TTC549 (cell line): ENCODE data around the gene KISS1R.

Experiments
- FAIRE-seq: peaks from 2 replicates; lab custom pipeline; 2012; peaks lifted over from hg19 to GRCh38; lab: Jason Lieb, UNC

Gene KISS1R

DNA sequence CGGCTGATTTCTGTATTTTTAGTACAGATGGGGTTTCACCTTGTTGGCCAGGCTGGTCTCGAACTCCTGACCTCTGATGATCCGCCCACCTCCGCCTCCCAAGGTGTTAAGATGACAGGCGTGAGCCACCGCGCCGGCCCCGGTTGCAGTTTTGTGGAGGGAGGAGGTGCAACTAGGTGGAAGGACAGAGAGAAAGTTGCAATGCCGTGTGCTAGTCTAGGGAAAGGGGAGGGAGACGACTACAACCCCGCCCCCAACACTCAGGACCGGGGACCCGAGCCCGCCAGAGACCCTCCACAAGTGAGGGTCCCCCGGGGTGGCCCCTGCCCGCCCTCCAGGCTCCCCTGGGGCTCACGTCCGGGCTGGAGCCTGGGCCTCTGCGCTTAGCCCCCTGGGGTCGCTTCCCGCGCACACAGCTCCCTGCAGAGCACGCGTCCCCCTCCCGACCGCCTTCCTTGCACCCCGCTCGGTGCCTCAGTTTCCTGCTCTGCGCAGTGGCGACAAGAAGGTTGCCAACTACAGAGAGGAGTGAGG is 7.5 kb downstream of the KISS1R start:
- no peak for FAIRE-seq

DNA sequence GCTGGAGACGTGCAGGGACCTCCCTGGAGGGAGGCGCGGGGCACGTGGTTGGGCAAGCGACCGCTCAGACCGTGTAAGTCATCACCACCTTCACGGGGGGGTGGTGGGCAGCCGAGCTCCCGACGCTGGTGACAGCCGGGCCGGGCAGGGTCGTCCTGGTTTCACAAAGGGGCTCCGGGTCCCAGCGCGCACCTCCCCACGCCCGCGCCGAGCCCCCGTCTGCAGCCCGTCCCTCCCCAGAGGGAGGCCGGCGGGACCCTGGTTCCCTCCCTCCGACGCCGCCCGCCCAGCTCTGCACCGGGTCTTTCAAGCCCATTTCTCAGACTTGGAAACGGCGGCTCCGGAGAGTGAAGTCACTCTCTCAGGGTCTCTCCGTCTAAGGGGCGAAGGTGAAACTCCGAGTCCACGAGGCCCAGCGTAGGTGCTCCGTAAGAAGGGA is 8.0 kb downstream of the KISS1R start:
- no peak for FAIRE-seq

DNA sequence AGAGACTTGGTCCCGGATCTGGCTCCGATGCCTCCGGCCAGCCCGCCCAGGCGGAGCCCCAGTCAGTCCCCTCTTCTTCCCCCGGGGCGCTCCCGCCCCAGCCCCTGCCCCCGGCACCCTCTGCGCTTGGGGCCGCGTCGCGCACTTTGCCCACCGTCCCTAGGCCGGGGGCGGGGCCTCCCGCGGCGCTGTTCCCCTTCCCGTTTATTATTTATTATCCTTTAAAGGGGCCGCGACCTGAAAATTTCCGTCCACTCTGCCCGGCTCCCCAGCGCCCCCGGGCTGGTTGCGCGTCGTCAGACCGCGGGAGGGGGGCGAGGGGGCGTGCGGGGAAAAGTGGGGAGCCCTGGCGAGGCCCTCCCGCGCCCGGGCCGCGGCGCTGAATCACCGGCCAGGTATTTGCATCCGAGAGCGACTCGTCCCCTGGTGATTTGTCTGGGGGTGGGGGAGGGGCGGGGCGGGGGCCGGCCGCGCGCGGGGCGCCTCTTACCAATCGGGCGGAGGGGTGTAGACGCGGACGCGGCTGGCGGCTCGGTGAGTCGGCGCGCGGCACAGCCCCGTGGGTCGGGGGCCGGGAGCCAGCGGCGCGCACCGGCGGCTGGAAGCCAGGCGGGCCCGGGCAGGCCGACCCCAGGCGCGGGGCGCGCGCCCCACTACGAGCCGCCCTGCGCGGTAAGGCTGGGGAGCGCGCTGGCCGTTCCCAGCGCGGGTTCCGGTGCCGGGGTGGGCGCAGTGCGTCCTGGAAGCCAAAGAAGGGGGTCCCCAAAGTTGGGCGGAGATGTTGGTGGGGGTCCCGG is 8.6 kb downstream of the KISS1R start, which contains the start of gene ARID3A:
Gene ARID3A, plus strand, starts transcription at position 510 of the 797 bp plus-strand sequence. CDS start 3,494 bp downstream, outside the sequence.
- no peak for FAIRE-seq

DNA sequence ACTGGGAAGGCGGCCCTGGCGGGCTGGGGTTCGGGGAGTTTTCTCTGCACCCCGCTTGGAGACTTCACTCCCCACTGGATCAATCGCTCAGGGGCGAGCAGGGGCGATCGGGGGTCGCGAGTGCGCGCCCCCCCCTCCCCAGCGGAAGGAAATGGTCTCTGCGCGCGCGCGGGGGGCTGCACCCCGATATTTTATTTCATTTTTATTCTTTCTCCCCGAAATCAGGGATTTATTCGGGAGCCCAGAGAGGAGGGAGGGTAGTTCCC is 9.1 kb downstream of the KISS1R start:
- FAIRE-seq = no peak

DNA sequence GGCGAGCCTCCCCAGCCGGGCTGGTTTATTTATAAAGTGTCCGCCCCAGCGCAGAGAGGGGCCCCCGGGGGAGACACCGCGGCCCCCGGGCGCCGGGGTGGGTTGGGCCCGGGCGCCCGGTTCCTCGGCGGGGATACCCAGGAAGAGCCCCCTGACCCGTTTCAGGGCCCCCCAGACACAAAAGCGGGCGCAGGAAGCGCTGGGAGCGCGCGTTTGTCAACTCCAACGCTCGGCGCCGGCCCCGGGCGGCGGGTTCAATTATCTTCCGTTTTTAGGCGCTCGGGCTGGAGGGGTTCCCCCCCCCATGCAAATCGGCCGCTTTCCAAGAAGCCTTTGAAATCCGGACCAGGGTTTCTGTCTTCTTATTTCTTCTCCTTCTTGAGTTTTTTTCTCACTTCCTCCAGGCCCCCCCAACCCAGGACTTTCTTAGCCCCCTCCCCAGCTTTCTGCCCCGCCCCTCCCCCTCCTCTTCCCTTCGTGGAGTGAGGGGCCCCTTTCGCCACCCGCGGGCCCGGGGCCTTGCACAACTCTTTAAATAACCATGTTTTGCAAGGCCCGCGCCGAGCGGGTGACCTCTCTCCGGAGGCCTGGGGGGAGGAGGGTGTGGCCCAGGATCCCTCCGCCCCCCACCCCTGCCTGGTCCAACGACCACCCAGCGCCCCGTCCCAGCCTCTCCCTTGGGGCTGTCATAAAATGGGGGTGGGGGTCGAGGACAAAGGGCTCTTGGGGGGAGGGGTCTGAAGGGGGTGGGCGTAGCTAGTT is 9.6 kb downstream of the KISS1R start:
- FAIRE-seq = no peak

DNA sequence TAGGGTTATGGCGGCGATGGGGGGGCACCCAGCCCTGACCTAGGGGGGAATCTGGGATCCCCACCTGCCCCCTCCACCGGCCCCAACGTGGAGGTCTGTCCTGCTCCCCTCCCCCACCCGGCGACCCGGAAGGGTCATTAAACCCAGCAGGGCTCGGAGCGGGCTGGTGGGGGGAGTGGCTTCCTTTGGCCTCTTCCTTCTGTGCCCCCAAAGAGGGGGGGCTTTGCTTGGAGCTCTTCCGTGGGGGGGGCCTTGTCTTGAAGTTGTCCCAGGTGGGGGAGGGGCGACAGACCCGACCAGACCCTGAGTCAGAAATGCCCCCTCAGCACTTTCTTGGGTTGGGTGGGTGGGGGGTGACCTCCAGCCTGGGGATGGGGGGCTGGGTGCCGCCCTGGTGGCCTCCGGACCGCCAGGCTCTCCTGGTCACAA is 10.2 kb downstream of the KISS1R start:
- no peak for FAIRE-seq

DNA sequence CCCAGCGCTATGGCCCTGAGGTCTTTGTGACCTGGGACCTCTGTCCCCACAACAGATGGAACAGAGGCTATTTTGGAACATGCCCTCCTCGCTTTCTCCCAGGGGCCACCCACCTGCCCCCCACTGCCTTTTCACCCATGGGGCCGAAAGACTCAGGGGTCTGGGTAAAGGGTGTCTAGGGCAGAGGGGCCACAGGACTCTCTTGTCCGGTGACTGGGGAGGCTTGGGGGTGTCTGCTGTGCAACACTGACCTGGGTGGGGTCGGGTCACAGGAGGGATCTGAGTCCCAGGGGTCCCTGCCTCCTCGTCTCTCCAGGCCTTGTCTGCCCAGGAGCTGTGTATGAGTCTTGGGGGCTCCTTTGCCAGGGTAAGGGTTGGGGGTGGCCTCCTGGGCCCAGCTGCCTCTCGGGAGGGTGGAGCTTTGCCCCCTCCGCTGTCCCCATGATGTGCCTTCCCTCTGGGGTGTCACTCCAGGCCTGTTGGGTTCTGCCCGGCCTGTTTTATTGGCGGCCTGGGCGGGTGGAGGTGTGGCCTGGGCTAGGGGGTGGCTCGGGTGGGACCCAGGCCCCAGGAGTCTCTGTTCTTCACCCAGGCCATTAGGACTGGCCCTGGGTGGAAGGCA is 10.8 kb downstream of the KISS1R start:
- FAIRE-seq = no peak

DNA sequence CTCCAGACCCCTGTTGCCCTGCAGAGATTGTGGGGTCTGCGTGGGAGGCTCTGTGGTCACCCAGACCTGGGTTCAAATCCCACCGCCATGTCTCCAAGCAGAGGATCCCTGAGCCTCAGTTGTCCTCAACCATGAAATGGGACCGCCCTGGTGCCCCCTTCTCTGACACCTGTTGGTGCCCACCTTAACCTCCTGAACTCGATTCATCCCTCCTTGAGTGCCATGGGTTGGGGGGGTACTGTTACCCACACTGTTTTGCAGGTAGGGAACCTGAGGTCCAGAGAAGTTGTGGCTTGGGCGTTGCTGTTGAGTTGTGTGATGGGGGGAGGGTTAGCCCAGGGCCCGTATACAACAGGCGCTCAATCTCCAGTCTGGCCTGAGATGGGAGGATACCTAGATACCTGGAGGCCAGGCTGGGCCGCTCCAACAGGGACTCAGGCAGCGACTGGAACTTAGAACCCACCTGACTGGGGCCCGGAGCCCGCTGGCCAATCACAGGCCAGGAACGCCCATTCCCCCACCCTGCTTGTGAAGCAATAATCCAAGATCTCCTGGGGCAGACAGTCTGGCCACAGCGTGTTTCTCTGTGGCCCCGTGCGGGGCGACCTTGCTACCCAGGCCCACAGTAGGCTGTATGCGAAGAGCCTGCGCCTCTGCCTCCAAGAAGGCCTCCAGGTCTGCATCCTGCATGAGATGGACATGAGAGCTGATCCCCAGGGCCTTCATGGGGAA is 11.5 kb downstream of the KISS1R start:
- no peak for FAIRE-seq

DNA sequence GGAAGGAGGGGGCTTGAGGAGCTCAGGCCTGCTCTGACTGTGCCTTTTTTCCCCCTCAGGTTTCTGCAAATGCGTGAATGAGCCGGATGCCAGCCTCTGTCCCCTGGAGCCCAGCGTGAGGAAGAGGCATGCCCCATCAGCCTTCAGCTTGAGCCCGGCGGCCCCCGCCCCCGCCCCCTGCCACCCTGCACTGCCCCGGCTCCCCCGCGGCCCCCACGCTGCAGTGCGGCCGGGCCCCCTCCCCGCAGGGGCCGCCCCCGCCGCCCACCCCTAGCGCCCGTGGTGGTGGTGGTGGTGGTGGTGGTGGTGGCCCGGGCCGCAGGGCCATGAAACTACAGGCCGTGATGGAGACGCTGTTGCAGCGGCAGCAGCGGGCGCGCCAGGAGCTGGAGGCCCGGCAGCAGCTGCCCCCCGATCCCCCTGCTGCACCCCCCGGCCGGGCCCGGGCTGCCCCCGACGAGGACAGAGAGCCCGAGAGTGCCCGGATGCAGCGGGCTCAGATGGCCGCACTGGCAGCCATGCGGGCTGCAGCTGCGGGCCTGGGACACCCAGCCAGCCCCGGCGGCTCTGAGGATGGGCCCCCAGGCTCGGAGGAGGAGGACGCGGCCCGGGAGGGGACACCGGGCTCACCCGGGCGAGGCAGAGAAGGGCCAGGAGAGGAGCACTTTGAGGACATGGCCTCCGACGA is 12.2 kb downstream of the KISS1R start:
- FAIRE-seq = no peak

DNA sequence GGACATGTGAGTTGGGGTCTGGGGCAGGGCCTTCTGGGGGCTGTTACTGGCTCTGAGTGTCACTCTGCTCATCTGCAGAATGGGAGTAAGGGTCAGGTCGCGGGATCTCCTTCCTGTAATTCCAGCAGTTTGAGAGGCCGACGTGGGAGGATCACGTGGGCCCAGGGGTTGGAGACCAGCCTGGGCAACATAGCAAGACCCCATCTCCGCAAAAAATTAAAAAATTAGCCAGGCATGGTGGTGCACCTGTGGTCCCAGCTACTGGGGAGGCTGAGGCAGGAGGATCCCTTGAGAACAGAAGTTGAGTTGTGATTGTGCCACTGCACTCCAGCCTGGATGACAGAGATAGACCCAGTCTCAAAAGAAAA is 12.7 kb downstream of the KISS1R start:
- no peak for FAIRE-seq

DNA sequence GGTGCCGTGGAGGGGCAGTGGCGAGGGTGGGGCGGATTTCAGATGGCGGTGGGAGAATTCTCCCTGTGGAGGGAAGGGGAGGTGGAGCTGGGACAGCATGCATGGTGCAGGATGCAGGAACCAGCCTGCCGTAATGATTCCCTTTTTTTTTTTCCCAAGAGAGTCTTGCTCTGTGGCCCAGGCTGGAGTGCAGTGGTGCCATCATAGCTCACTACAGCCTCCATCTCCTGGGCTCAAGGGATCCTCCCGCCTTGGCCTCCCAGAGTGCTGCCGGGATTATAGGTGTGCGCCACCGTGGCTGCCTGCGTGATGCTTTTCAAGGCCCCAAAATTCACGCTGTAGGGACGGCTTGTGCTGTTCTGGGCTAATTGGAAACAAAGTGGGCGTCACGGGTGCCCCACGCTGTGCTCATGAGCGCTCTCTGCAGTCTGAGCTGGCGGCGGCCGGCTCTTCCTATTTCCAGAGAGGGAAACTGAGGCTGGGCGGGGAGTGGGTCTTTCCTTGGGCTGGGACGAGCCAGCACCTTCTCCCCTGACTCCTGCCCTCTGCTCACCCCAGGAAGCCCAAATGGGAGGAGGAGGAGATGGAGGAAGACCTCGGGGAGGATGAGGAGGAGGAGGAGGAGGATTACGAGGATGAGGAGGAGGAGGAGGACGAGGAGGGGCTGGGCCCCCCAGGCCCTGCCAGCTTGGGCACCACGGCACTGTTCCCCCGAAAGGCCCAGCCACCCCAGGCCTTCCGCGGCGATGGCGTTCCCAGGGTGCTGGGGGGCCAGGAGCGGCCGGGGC is 14.9 kb downstream of the KISS1R start:
- FAIRE-seq = no peak

DNA sequence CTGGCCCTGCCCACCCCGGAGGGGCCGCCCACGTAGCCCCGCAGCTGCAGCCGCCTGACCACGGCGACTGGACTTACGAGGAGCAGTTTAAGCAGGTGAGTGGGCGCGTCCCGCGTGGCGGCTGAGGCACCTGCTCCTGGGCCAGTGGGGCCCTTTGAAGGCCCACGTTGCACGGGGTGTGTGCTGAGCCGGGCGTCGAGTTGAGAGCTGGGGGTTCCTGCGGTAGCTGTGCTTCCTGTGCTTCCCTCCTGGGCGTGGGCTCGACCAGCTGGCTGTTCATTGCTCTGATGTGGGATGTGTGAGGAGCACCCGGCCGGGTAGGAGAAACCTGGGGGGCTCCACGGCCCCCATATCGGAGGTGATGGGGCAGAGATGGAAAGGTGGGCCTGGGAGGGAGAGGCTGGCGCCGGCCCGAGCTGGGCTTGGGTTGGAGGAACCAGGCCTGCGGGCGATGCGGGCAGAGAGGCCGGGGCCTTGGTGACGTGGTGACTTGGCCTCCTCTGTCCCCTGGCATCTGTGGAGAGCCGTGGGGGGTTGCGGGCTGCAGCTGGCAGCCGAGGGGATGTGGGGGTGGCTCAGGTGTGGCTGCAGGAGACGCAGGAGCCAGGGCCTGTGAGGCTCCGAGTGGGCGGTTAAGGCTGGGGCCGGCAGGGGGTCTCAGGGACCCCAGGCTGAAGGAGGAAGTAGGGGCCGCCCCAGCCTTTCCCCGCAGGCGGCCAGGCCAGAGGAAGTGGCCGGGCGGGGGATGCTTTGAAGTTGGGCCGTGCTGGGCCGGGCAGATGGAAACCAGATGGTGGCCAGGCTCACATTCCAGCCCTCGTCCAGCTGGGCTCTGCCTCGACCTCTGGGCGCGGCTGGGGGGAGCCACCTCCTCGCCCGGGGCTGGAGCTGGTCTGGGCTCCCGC is 15.8 kb downstream of the KISS1R start:
- no peak for FAIRE-seq

DNA sequence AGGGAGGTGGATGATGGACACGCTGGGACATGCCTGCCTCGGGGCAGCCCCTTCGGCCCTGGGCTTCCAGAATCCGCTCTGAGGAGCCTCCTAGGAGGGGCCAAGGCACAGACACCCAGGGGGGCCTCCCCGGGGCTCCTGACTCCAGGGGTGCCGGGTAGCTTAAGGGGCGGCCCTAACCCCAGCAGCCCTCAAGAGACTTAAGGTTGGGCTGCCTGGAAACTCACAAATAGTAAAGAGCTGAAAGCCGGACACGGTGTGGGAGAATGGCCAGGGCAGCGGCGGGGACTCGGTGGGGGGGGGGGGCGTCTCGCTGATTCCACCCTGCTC is 16.4 kb downstream of the KISS1R start:
- FAIRE-seq = no peak

DNA sequence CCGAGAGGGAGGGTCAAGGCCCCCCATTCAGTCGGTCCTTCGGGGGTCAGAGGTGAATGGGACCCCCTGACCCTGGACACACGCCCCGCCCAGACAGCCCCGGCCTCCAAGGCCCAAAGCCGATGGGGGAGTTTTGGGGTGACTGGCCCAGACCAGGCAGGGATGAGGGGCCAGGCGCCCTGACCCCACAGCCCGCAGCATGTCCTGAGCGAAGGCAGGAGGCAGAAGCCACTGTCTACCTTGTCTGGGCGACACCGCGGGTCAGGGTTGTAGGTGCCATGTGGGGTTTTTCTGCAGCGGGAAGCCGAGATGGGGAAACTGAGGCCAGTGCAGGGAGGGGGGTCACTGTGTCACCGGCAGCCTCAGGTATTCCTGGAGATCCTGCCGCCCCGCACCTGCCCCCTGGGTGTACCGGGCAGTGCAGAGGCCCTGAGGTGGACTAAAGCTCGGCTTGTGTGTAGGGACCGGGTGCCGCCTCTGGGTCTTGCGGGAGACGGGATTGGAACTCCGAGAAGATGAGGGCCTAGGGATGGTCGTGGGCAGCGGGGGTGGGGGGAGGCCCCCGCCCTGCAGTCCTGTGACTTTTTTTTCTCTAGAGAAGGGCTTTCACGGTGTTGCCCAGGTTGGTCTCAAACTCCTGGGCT is 17.2 kb downstream of the KISS1R start:
- no peak for FAIRE-seq

DNA sequence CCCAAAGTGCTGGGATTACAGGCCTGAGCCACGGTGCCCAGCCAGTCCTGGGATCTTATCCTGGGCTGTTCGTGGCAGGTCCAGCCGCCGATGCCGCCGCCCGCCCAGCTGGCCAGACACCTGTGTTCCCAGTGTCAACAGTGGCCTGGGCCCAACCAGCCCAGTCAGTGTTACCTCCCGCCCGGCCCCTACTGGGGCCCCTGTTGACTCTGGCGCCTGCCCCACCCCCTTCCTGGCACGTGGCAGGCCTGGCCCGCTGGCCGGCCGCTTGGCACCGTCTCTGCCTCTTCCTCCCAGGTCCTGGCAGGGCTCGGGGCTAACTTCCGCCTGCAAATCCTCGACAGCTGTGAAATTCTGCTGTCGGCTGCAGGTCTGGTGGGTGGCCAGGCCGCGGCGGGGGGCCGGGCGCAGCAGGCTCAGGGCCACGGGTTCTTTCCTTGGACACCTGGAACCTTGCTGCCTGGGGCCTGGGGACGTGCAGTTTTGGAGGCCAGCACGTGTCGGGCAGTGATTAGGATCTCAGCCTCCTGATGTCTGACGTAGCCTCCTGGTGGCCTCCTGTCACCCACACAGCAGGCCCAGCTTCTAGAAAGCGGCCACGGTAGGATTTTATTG is 17.8 kb downstream of the KISS1R start:
- no peak for FAIRE-seq

DNA sequence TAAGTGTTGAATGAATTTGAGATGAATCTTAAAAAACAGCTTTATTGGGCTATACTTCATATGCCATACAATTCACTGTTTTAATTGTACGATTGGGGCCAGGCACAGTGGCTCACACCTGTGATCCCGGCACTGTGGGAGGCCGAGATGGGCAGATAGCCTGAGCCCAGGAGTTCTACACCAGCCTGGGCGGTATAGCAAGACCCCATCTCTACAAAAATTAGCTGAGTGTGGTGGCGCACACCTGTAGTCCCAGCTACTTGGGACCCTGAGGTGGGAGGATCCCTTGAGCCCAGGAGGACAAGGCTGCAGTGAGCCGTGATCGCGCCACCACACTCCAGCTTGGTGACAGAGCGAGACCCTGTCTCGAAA is 19.0 kb downstream of the KISS1R start:
- FAIRE-seq = no peak

DNA sequence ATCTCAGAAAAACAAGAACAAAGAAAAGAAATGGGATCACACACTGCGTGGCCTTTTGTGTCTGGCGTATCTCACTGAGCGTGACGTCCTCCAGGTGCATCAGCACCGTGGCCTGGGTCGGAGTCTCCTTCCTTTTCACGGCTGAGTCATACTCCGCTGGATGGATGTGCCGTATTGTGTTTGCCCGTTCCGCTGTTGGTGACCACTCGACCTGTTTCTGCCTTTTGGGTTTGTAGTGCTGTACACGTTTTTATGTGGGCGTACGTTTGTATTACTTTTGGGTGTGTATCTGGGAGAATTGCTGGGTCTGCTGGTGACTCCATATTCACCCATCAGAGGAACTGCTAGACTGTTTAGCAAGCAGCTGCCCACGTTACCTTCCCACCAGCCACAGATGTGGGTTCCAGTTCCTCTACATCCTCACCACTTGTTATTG is 20.1 kb downstream of the KISS1R start:
- FAIRE-seq = no peak

DNA sequence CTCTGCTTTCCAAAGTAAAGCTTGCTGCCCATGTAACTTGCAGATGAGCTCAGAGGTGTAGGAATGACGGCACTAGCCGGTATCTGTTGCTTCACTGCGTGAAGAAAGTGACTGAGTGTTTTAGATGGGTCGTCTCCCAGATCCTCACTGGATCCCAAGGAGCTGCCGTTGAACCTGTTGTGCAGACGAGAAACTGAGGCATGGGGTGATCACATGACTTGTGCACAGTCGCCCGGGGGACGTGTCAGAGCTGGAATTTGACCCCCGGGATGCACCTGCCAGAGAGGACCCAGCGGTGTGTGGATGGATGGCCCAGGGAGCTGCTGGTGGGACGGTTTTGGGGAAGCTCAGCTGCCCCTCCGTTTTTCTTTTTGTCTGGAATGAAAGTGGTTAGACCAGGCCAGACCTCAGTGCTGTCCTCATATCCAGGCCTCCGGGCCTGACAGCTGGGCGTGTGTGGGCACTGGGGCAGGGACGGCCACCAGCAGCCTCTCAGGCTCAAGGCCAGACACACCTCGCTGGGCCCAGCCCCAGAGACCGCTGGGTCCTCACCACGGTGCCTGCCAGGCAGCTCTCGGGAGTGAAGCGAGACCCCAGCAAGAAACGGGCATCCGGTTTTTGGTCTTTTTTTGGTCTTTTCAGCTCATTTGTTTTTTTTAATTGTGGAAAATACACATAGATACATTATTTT is 21.2 kb downstream of the KISS1R start:
- no peak for FAIRE-seq

DNA sequence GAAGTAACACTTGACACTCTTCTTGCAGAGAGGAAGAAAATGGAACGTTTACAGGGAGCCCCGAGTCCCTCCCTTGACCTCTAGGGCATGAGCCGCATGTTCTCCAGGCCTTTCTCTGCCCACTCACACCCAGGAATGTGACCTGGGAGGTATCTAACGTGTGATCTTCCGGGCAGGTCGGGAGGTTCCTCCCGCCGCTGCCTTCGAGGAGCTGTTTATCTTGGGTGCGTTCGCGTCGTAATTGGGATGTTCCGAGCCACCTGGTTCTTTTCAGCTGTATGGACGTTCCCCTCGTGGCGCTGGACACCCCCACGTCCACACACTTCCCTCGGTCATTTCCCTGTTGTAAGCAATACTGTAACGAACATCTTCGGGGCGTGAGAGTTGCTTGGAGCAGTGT is 22.3 kb downstream of the KISS1R start:
- FAIRE-seq = no peak
